Renal cortical epithelial cell (primary cell): ENCODE results near the gene SKAP1. TPM values are rescaled to one million over a fixed set of nuclear protein-coding genes. Genes with fewer than 3 reads are reported as not detected.

Experiments
- DNase-seq: peaks from one replicate; pipeline ENCODE4 v3.0.0-alpha.2; 2011; ENCODE audit warnings: low read depth
- total RNA-seq: library from RNA; depleted of rRNA; stranded (reverse); fragments of >200 nt; gene quantifications from 2 replicates; pipeline ENCODE4 v1.2.3, GENCODE V29; 2014

Gene SKAP1
- total RNA-seq, 1 donor from 2014 or later, result 11.9 TPM

DNA sequence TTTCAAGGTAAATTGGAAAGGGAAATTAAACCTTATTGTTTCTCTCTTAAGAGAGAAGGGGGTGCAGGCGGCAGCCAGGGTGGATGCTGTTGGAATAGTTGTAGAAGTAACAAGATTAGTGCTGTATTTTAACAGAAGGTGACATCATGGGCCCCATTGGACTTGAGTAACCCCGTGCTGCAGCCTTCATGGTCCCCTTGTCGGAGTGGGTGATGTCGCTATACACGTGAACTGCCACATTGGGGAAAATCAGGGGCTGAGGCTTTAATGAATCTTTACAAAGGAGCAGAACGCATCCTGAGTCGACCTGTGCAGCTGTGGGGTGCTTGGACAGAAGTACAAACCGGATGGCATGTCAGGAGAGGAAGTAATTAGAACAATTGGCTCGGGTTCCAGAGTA is 319.3 kb downstream of the SKAP1 start:
- DNase-seq, result no peak

DNA sequence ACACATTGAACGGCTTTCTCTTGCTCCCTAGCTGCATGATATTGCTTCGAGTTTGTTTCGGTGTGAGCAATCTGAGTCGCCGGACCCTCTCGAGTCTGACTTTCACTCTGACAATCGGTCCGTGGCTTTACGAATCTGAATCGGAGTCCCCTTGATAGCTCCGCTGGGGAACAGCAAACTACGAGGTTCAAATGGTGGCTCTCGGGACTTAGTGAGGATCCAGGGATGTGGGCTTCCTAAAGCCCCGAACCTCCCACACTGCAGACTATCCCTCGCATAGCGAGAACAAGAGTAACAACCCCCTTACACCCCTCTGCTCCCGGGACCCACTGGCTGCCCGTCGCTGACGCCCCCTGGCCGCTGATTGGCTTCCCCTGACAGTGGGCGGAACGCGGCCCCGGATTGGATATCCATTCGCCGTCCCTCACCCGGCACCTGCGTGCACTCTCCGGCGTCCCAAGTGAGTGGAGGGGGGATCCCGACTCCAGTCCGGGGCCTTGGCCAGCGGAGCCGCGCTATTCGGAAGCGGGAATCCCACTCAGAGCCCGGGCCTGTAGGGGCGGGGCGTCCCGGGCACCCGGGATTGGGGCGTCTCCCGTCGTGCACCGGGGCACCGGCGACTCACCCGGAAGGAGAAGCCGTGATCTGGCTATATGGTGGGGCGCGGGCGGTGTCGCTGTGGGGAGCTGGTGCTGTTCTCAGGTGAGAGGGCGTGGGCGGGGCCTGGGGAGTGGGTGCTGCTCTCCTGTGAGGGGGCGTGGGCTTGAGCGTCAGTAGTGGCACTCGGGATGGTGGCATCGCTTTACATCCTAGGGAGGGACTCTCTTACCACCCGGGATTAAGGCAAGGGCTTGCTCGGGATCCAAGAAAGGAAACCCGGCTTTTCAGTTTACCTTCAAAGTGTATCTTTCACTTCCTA is 322.6 kb downstream of the SKAP1 start, which contains the start of gene SNX11:
Gene SNX11, plus strand, starts transcription at position 630 of the 919 bp plus-strand sequence. CDS start 4,278 bp downstream, outside the sequence.
- peak; percentile 70 for DNase-seq

DNA sequence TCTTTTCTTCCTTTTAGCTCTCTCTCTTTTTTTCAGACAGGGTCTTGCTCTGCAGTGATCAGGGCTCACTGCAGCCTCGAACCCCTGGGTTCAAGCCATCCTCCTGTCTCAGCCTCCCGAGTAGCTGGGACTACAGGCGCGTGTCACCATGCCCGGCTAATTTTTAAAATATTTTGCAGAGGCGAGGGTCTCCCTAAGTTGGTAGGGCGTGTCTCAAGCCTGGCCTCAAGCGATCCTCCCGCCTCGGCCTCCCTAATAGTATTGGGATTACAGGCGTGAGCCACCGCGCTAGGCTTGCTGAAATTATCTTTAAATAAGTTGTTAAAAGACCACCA is 323.2 kb downstream of the SKAP1 start:
- DNase-seq, result no peak

DNA sequence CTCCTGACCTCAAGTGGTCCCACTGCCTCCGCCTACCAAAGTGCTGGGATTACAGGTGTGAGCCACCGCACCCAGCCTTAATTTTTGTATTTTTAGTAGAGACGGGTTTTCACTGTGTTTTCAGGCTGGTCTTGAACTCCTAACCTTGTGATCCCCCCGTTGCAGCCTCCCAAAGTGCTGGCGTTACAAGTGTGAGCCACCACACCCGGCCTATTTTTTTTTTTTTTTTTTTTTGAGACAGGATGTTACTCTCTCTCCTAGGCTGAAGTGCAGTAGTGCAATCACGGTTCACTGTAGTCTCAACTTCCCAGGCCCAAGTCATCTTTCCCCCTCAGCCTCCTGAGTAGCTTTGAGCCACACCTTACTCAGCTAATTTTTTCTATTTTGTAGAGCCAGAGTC is 325.6 kb downstream of the SKAP1 start:
- no peak for DNase-seq

DNA sequence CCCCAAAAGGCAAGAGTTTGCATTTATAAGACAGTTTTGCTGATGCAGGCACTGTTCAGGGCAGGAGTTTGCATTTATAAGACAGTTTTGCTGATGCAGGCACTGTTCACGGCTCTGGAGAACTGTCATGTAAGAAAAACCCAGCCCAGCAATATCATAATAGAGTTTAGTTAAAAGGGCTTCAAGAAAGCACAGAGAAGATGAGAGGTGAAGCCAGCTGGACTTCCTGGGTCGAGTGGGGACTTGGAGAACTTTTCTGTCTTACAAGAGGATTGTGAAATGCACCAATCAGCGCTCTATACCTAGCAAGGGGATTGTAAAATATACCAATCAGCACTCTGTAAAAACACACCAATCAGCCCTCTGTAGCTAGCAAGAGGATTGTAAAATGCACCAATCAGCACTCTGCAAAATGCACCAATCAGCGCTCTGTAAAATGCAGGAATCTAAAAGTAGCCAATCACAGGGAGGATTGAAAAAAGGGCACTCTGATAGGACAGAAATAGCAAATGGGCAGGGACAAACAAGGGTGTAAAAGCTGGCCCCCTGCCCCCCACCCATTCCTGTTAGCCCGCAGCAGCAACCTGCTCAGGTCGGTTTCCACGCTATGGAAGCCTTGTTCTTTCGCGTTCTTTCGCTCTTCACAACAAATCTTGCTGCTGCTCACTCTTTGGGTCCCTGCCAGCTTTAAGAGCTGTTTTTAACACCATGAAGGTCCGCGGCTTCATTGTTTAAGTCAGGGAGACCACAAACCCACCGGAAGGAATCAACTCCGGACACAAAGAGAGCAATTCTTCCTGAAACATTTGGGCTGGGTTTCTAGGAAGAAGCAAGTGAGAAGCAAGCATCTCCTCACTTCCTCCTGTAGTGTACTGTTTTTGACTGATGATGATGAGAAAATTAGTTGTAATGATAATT is 327.0 kb downstream of the SKAP1 start:
- DNase-seq, result no peak

DNA sequence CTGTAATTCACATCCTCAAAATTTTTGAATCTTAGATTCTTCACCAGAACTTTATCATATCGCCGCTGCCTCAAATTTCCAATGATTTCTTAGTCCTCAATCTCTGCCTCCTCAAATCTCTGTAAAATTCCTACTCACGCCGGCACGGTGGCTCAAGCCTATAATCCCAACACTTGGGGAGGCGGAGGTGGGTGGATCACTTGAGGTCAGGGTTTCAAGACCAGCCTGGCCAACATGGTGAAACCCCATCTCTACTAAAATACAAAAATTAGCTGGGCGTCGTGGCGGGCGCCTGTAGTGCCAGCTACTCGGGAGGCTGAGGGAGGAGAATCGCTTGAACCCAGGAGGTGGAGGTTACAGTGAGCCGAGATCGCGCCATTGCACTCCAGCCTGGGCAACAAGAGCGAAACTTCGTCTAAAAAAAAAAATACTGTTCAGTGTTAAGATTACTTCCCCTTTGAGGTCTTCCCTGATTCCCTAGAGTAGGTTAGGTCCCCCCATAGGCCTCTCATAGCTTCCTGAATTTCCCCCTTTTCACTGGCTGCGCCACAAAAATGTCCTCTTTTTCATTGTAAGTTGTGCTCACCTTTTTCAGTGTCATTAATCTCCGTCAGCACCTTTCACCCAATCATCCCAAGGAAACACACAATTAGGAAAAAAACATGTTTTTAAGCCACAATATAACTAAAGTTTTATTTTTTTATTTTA is 327.8 kb downstream of the SKAP1 start:
- DNase-seq, result no peak

DNA sequence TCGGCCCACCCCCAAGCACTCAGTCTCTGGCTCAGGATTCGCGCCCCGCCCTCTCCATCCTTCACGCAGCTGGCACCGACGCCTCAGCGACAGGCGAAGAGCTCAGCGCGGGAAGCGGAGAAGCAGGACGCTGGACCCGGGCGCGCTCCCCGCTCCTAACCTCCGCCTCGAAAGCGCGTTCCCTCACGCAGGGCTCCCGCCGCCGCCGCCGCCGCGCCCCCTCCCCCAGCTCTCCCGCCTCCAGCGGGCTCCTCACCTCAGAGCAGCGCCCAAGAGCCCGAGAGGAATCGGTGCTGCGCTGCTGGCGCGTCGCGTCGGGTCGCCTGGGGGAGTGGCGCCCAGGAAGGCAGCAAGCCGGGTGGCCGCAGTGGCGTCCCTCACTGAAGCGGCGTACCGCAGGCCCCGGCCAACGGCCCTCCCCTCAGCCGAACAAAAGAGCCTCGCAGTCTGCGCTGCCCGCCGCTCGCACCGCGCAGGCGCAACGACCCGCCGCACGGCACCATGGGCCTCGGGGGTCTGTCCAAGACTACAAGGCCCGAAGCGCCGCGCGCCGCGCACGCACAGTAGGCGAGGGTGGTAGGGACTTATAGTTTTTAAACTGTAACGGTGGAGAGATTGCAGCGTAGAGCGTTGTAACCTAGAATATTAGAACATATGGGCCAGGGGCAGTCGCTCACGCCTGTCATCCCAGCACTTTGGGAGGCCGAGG is 328.8 kb downstream of the SKAP1 start, which contains the start of gene CBX1:
Gene CBX1, minus strand, starts transcription at position 467 of the 709 bp plus-strand sequence. CDS start 24,474 bp downstream, outside the sequence.
- peak; percentile 85 for DNase-seq

DNA sequence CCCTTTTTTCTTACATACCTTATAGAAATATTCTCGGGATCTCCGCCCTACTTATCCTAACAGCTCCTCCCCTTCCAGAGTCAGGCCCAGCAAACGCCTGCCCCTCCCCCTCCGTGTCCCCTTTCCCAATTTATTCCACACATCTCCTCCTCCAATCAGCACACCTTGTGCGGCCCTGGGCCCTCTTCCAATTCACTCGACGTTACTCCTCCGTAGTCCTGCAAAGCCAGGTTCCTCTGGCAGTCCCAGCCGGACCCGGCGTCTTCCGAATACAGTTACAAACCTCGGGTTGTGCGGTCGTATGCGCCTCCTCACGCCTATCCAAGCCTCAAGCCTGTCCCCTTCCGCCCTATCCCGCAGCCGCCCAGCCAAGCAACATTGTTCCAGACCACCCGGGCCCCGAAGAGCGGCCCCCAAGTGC is 329.4 kb downstream of the SKAP1 start:
- peak; percentile 26 for DNase-seq

DNA sequence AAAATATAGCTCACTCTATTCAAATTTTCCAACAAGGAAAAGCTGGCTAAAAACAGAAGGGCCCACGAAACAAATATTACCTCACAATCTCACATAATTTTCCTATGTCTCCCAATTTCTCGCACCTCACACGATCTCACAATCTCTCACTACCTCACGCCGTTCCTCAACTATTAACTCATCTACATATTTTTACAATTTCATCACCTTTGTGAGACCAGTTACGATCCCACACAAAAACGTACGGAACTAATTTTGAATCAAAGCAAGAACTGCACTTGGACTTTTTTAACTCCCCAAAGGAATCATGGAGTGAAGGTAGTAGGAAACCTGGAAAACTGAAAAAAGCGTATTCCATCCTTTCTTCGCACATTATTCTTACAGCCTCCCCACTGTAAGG is 329.9 kb downstream of the SKAP1 start:
- no peak for DNase-seq

DNA sequence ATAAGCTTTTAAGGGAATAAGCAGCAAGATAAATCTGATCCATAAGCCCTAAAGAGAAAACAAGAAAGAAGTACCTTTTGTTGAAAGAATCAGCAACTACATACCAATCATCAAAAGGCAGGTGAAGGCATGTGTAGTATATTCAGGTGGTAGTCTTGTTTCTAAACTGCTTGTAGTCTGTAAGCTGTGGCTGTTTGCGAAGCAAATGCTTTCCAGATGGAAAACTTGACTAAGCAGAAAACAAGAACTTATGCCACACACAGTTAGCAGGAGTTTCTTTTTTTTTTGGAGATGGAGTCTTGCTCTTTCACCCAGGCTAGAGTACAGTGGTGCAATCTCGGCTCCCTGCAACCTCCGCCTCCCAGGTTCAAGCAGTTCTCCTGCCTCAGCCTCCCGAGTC is 334.4 kb downstream of the SKAP1 start:
- no peak for DNase-seq

DNA sequence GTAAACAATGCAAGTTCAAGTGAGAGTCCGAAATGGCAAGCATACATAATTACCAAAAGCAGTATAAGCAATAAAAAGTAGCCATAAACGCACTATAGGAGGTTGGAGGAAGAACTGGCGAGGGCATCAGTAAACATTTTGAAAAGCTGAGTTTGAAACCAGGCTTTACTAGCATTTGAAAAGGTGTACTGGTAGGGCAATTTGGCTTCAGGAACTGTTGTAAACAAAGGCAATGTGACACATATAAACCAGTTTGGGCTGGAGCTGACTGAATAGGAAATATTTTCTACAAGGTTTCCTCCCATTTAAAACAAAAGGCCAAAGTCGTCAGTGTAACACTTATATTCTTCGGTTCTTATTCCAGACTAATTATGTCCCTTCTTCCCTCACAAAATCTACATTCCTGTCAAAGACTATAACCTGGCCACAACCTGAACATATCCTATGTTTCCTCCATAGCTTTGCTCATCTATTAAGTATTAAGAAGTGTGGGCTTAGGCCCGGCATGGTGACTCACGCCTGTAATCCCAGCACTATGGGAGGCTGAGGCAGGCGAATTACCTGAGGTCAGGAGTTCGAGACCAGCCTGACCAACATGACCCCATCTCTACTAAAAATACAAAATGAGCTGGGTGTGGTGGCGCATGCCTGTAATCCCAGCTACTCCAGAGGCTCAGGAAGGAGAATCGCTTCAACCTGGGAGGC is 336.5 kb downstream of the SKAP1 start:
- DNase-seq, result peak; percentile 71

DNA sequence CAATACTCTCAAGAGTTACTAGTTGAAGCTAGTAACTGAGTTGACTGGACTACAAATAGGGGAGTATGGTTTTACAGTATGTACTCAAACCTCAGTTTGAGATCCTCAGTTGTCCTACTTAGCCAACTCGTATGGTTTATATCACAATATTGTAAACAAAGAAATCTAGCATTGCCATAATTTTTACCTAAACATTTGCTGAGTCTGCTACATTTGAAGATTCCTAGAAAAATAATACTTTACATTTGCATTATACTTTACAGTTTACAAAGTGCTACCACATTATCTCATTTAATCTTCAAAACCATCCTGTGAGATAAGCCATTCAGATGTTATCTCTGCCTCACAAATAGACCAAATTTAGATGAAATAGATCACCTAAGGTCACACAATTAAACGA is 345.1 kb downstream of the SKAP1 start:
- DNase-seq, result no peak

Other genes with a start within 250 kb of the SKAP1 start
- gene HOXB1, start 100.8 kb upstream of the SKAP1 start, total RNA-seq, result not detected in 2 replicates
- gene HOXB2, start 114.9 kb upstream of the SKAP1 start, total RNA-seq, result 17.4 and 23.7 TPM in 2 replicates
- gene HOXB4, start 148.1 kb upstream of the SKAP1 start, total RNA-seq, result 2.1 and 8.7 TPM in 2 replicates
- gene HOXB3, start 160.0 kb upstream of the SKAP1 start, total RNA-seq, result 8.0 and 36.2 TPM in 2 replicates
- 0.35 and 2.4 TPM in 2 replicates for gene HOXB5, start 163.6 kb upstream of the SKAP1 start, total RNA-seq
- gene HOXB6, start 174.8 kb upstream of the SKAP1 start, total RNA-seq, result 16.3 and 56.2 TPM in 2 replicates
- gene HOXB7, start 180.8 kb upstream of the SKAP1 start, total RNA-seq, result 23.2 and 24.0 TPM in 2 replicates
- 8.3 and 65.8 TPM in 2 replicates for gene HOXB8, start 185.1 kb upstream of the SKAP1 start, total RNA-seq
- 17.5 and 49.2 TPM in 2 replicates for gene HOXB9, start 196.1 kb upstream of the SKAP1 start, total RNA-seq